ENCODE results near the gene UBAC1. TPM values are rescaled to one million over a fixed set of nuclear protein-coding genes. Genes with fewer than 3 reads are reported as not detected.

The UBAC1 gene
- total and polyA plus RNA-seq, 9 of the 15 experiments (the other 6 are each of a cell fraction or from before 2014, with no cell fraction given): 94.0 to 399 (median 228) TPM

DNA sequence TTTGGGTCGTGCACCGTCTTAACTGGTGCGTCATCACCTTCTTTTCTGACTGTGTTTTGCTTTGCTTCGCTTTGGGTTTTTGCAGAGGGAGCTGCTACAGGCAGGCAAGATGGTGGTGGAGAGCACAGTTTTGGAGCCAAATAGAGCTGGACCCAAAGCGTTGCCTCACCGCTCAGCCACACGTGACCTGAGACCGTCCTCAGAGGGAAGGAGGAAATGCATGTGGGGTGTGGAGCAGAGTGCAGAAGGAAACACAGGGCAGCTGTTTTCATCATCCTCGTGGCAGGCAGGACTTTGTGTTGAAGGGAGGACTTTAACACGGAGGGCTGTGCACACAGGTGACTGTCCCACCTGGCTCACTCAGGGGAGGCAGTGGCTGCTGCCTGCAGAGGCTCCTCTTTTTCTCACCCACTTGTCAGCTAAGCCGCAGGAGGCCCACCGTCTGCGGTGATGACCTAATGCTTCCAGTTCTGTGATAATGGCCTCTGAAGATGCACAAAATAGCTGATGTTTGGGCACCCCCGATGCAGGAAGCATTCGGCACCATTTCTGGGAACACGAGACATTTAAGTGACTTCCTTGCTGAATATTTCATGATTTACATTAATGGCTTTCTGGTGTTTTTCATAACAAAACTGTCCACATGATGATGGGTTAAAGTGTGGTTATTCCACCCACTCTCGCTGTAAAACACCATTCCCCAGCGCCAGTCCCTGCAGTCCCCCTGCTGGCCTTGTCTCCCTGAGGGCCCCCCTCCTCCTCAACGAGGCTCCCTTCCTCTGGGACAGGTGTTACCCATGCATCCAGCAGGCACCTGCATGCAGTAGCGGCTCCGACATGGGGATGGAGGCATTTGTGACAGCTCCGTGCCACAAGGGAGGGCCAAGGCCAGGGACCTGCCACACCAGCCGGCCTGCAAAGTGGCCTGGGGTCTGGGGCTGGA is 12.4 kb upstream of the UBAC1 start (continued):
- TF ChIP-seq MXI1 (IDR thresholded peaks at IDR 0.05; ENCODE audit: low read depth, low read length): no peak

DNA sequence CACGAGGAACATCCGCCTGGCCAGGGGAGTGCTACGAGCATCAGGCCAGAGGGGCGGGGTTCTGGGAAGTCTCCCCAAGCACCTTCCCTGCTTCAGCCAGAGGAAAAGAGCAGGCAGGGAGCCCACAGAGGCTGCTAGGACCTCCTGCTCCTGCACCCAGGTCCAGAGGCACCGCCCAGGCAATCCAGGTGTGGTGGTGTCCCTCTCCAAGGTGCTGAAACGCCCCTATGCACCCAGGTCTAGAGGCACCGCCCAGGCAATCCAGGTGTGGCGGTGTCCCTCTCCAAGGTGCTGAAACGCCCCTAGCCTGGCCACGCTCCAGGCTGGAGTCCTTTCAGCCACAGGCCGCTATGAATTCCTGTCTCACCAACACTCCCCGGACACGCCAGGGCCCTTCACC is 10.7 kb upstream of the UBAC1 start:
- 5% methylated on average over 9 of the region's 13 CpGs for WGBS (ENCODE audit: insufficient coverage, low coverage, missing lambda C conversion rate)
- BruUV-seq (replicated peaks): no TSS peak
- in situ Hi-C loops (cut with MboI) (no loop called here), intact Hi-C loops (cut with micrococcal nuclease) (no loop called here)
- DNase-seq (ENCODE audit: extremely low read depth in 1 of 4, low spot score in 3 of 4) (peak; percentile 78 to 89 (median 84)), ATAC-seq (peak; percentile 84), FAIRE-seq (peak; percentile 66)
- H3K27ac ChIP-seq (ENCODE audit: extremely low read depth, low read depth, low read length): no peak overlapping the region
- no peak overlapping the region for H2AFZ ChIP-seq (ENCODE audit: low read depth, low read length)
- no peaks in the 10 kb centered on the region for H3K9me3 ChIP-seq (replicated peaks; ENCODE audit: control insufficient read depth, insufficient read depth, low read depth, low read length)
- H3K4me2 ChIP-seq (ENCODE audit: insufficient read depth, low read length): no peak overlapping the region
- peaks cover 0 to 29% of the 10 kb centered on the region in 2 experiments; a peak in 3 of 5 replicates for H3K4me1 ChIP-seq (replicated peaks in 1 of 2; ENCODE audit: control insufficient read depth in 2 of 2, insufficient read depth in 2 of 2, low read length in 2 of 2)
- no peaks in the 10 kb centered on the region for H3K36me3 ChIP-seq (ENCODE audit: control insufficient read depth, insufficient read depth, low read length)
- CTCF ChIA-PET (ENCODE audit: low intra/inter-chr PET ratio): no interaction called here
- POLR2A ChIA-PET: no interaction called here
- H3K9ac ChIP-seq (ENCODE audit: insufficient read depth in 1 of 2, low read depth in 2 of 2, low read length in 2 of 2): no peak overlapping the region
- H3K4me3 ChIP-seq: no peak overlapping the region
- H3K27me3 ChIP-seq (ENCODE audit: control insufficient read depth in 2 of 2, insufficient read depth in 2 of 2, low read length in 2 of 2): peaks cover 14 to 40% of the 10 kb centered on the region in 2 experiments; a peak in 3 of 5 replicates
- H3K79me2 ChIP-seq (ENCODE audit: control insufficient read depth, insufficient read depth, low read length): no peaks in the 10 kb centered on the region
- H3K9me1 ChIP-seq (ENCODE audit: control insufficient read depth, insufficient read depth, low read length): no peaks in the 10 kb centered on the region
- peaks cover 5% of the 10 kb centered on the region; the same call in 1 of the 2 replicates for H4K20me1 ChIP-seq (replicated peaks; ENCODE audit: control insufficient read depth, insufficient read depth, low read length)
- TF ChIP-seq NCOA1 (IDR thresholded peaks at IDR 0.05; ENCODE audit: low read depth) (peak; percentile 98), NR3C1 (CRISPR knock-in tag; IDR thresholded peaks at IDR 0.05) (peak; percentile 96), DDX20 (tag; IDR thresholded peaks at IDR 0.05; ENCODE audit: low read depth) (no peak), ZNF695 (CRISPR knock-in tag; IDR thresholded peaks at IDR 0.05) (no peak), ZC3H4 (CRISPR knock-in tag; IDR thresholded peaks at IDR 0.05; ENCODE audit: borderline replicate concordance) (no peak), KAT2B (IDR thresholded peaks at IDR 0.05; ENCODE audit: low read depth, low read length) (no peak), NEUROD1 (IDR thresholded peaks at IDR 0.05; ENCODE audit: borderline replicate concordance, low read depth, low read length, partially characterized antibody) (no peak), NFYB (IDR thresholded peaks at IDR 0.05; ENCODE audit: extremely low read depth, insufficient read length) (no peak), U2AF1 (optimal IDR thresholded peaks at IDR 0.05; ENCODE audit: low read depth, low read length) (no peak), HDAC2 (IDR thresholded peaks at IDR 0.05) (peak; percentile 96), SRSF7 (optimal IDR thresholded peaks at IDR 0.05; ENCODE audit: low read depth, low read length) (no peak), L3MBTL2 (IDR thresholded peaks at IDR 0.05) (no peak), CBFA2T3 (IDR thresholded peaks at IDR 0.05) (peak; percentile 47), KDM1A (IDR thresholded peaks at IDR 0.05) (no peak), RBM15 (IDR thresholded peaks at IDR 0.05; ENCODE audit: insufficient read depth, low read length) (no peak), TAL1 (IDR thresholded peaks at IDR 0.05) (no peak)
- TF ChIP-seq, protein P1, sequence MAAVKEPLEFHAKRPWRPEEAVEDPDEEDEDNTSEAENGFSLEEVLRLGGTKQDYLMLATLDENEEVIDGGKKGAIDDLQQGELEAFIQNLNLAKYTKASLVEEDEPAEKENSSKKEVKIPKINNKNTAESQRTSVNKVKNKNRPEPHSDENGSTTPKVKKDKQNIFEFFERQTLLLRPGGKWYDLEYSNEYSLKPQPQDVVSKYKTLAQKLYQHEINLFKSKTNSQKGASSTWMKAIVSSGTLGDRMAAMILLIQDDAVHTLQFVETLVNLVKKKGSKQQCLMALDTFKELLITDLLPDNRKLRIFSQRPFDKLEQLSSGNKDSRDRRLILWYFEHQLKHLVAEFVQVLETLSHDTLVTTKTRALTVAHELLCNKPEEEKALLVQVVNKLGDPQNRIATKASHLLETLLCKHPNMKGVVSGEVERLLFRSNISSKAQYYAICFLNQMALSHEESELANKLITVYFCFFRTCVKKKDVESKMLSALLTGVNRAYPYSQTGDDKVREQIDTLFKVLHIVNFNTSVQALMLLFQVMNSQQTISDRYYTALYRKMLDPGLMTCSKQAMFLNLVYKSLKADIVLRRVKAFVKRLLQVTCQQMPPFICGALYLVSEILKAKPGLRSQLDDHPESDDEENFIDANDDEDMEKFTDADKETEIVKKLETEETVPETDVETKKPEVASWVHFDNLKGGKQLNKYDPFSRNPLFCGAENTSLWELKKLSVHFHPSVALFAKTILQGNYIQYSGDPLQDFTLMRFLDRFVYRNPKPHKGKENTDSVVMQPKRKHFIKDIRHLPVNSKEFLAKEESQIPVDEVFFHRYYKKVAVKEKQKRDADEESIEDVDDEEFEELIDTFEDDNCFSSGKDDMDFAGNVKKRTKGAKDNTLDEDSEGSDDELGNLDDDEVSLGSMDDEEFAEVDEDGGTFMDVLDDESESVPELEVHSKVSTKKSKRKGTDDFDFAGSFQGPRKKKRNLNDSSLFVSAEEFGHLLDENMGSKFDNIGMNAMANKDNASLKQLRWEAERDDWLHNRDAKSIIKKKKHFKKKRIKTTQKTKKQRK (IDR thresholded peaks at IDR 0.05; ENCODE audit: borderline replicate concordance, low read depth, low read length): no peak
